GM06990 (cell line): ENCODE measurements around the gene LIAS.
"Not testable (repeated sequence)": the region's sequence is repeated elsewhere in the genome, so short reads cannot be mapped to it uniquely, and the experiment has no call there.

Source experiments
- DNase-seq: peaks from one replicate; pipeline ENCODE4 v3.0.0-alpha.2; 2011; ENCODE audit not compliant: insufficient read length; ENCODE audit errors: extremely low read depth
- H3K27me3 ChIP-seq: replicated peaks from 2 replicates; pipeline ENCODE4 v1.6.0; 2011; ENCODE audit warnings: low read length; ENCODE audit not compliant: control insufficient read depth, insufficient read depth
- H3K36me3 ChIP-seq: 2 replicates; pipeline ENCODE4 v1.5.1; 2011; ENCODE audit warnings: low read length; ENCODE audit not compliant: control insufficient read depth, insufficient read depth
- H3K4me3 ChIP-seq: replicated peaks from 2 replicates; pipeline ENCODE4 v1.5.1; 2011; ENCODE audit warnings: low read depth, mild to moderate bottlenecking, control low read depth, low read length
- CTCF ChIP-seq: IDR thresholded peaks from 2 replicates; pipeline ENCODE4 v1.5.1; 2011; ENCODE audit warnings: low read length, control low read depth, mild to moderate bottlenecking, inconsistent platforms; ENCODE audit not compliant: insufficient read depth, poor library complexity, severe bottlenecking

The LIAS gene

GRCh38 chr4:39458505-39459300 is at the start of gene LIAS, which contains the start of gene RPL9:
Gene LIAS (plus strand): TSS chr4:39459056. CDS start chr4:39459118, 62 bp downstream.
Gene RPL9 (minus strand): TSS chr4:39458922. CDS start chr4:39458439, 483 bp downstream.
- TF ChIP-seq CTCF = no peak
- H3K36me3 ChIP-seq = peaks cover 13% of the 10 kb centered on the region
- H3K4me3 ChIP-seq = peak within 1 kb of the TSS; percentile 75
- no peaks in the 10 kb centered on the region for H3K27me3 ChIP-seq
- peak; percentile 91 for DNase-seq

- DNase-seq = no peak
Observed at GRCh38 chr4:39410415-39410814, 48.4 kb upstream of the LIAS start.

GRCh38 chr4:39411561-39411960 is 47.3 kb upstream of the LIAS start:
- not testable (repeated sequence) for H3K4me3 ChIP-seq, H3K36me3 ChIP-seq

More at GRCh38 chr4:39410415-39410814, 48.4 kb upstream of the LIAS start:
- no peaks in the 10 kb centered on the region for H3K36me3 ChIP-seq
- H3K27me3 ChIP-seq = no peaks in the 10 kb centered on the region
- H3K4me3 ChIP-seq = no peak overlapping the region
- TF ChIP-seq CTCF = peak; percentile 24

GRCh38 chr4:39415678-39416283 is 43.1 kb upstream of the LIAS start:
- H3K36me3 ChIP-seq = no peaks in the 10 kb centered on the region
- DNase-seq = no peak

More at GRCh38 chr4:39411561-39411960, 47.3 kb upstream of the LIAS start:
- H3K27me3 ChIP-seq, DNase-seq: not testable (repeated sequence)

GRCh38 chr4:39422247-39422646 is 36.6 kb upstream of the LIAS start:
- no peaks in the 10 kb centered on the region for H3K27me3 ChIP-seq
- TF ChIP-seq CTCF = no peak
- H3K36me3 ChIP-seq = no peaks in the 10 kb centered on the region
- DNase-seq = no peak
- no peak overlapping the region for H3K4me3 ChIP-seq

More at GRCh38 chr4:39415678-39416283, 43.1 kb upstream of the LIAS start:
- Histone ChIP-seq H3K4me3 (no peak overlapping the region), H3K27me3 (no peaks in the 10 kb centered on the region)
- no peak for TF ChIP-seq CTCF

- not testable (repeated sequence) for H3K36me3 ChIP-seq, H3K27me3 ChIP-seq, H3K4me3 ChIP-seq, DNase-seq
Observed at GRCh38 chr4:39425297-39425696, 33.6 kb upstream of the LIAS start.
